NB4 (cell line): Measurements from ENCODE around the gene GREB1.

Experiments used
- CTCF ChIP-seq: IDR thresholded peaks from one replicate; pipeline ENCODE4 v1.5.1; 2012; ENCODE audit warnings: low read depth, low read length
- MAX ChIP-seq: IDR thresholded peaks from 2 replicates; pipeline ENCODE4 v1.6.1; 2011; ENCODE audit warnings: low read depth, low read length
- MYC ChIP-seq: IDR thresholded peaks from 2 replicates; pipeline ENCODE4 v1.6.1; 2011; ENCODE audit warnings: low read depth, low read length
- POLR2A ChIP-seq: IDR thresholded peaks from 2 replicates; pipeline ENCODE4 v1.6.1; 2011; ENCODE audit warnings: mild to moderate bottlenecking; ENCODE audit not compliant: insufficient read length; ENCODE audit errors: extremely low read depth

GRCh38 chr2:11573418-11574175 lies 39.8 kb downstream of the GREB1 start:
- TF ChIP-seq CTCF (no peak), MAX (no peak), POLR2A (no peak), MYC (no peak)
